Measurements from ENCODE around the gene RAB6B. TPM values are rescaled to one million over a fixed set of nuclear protein-coding genes. Genes with fewer than 3 reads are reported as not detected.

Gene RAB6B
- polyA plus RNA-seq, 1 experiment: 2.2 TPM

DNA sequence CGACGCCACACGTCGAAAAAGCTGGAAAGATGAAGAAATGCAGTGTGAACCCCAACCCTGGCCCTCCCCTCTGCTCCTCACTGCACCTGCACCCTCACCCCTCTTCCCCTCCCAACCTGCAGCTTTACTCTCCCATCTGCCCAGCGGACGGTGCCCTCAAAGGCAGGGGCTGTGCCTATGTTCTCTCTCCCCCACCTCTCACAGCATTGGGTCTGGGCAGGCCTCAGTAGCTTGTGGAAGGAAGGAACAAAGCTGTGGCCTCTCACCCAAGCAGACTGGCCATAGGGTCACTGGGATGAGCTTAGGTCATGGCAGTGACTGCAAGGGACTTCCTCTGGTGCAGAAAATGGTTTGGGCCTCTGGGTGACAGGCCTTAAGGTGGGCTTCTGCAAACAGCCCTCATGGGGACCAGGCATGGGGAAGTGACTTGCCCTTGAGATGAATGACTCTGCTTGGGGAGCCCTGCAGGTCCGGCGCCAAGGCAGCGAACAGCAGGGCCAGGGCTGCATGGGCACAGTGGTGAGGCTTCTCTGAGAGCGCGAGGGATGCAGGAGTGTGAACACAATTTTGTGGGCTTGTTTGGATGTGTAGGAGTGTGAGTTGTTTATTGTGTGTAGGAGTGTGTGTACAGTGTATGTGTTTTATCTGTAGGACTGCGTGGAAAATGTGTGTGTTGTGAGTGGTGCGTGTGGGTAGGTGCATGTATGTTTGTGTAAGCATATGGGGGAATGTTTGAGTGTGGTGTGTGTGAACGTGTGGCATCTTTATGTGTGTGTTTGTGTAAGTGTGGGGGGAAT, 60.9 kb downstream of the RAB6B start:
- Histone ChIP-seq H3K9me3 (ENCODE audit: control insufficient read depth, insufficient read depth, low read length) (no peaks in the 10 kb centered on the region), H3K27me3 (ENCODE audit: control insufficient read depth, insufficient read depth, low read length) (peaks cover 2% of the 10 kb centered on the region), H3K27ac (ENCODE audit: low read depth, low read length) (no peak overlapping the region), H3K4me3 (ENCODE audit: low read depth, low read length) (no peak overlapping the region)
- ChIA-PET CTCF (no interaction called here), POLR2A (no interaction called here)
- DNase-seq (ENCODE audit: low read depth, low spot score): no peak
- TF ChIP-seq, protein P1, sequence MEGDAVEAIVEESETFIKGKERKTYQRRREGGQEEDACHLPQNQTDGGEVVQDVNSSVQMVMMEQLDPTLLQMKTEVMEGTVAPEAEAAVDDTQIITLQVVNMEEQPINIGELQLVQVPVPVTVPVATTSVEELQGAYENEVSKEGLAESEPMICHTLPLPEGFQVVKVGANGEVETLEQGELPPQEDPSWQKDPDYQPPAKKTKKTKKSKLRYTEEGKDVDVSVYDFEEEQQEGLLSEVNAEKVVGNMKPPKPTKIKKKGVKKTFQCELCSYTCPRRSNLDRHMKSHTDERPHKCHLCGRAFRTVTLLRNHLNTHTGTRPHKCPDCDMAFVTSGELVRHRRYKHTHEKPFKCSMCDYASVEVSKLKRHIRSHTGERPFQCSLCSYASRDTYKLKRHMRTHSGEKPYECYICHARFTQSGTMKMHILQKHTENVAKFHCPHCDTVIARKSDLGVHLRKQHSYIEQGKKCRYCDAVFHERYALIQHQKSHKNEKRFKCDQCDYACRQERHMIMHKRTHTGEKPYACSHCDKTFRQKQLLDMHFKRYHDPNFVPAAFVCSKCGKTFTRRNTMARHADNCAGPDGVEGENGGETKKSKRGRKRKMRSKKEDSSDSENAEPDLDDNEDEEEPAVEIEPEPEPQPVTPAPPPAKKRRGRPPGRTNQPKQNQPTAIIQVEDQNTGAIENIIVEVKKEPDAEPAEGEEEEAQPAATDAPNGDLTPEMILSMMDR (IDR thresholded peaks at IDR 0.05; ENCODE audit: low read depth, low read length): no peak

DNA sequence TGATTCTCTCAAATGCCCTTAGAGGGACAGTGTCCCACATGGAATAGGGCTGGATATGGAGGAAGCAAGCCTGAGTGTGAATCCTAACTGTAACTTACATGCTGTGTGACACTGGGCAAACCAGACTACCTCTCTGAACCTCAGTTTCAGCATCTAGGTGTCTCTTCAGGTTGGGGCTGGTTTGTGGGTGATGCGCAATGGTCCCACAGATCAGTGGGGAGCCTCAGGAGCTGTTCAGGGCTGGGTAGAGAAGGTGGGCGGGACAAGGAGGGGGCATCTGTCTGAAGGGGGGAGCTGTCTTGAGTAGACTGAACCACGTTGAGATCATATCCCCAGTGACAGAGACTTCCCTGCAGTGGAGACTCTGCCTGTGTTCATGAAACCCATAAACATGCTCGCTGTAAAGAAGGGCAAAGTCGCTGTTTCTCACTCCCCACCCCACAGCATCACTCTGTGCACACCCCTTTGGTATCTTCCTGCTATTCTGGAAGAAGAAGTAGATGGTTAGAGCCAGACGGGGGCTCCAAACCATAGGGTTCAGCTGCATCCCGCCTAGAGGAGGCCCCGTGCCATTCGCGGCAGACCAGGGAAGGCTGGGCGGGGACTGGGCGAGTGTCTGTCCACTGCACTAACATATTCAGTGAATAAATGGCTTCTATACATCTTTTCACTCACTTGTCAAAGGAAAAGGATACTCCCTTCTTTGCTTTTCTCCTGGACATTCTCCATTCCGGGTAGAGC, 61.6 kb downstream of the RAB6B start:
- H3K9me3 ChIP-seq (ENCODE audit: control insufficient read depth, insufficient read depth, low read length): no peaks in the 10 kb centered on the region
- H3K4me3 ChIP-seq (ENCODE audit: low read depth, low read length): no peak overlapping the region
- ChIA-PET CTCF (no interaction called here), POLR2A (no interaction called here)
- peaks cover 4% of the 10 kb centered on the region for H3K27me3 ChIP-seq (ENCODE audit: control insufficient read depth, insufficient read depth, low read length)
- no peak overlapping the region for H3K27ac ChIP-seq (ENCODE audit: low read depth, low read length)
- no peak for DNase-seq (ENCODE audit: low read depth, low spot score)
- TF ChIP-seq, protein P1 (IDR thresholded peaks at IDR 0.05; ENCODE audit: low read depth, low read length): no peak

DNA sequence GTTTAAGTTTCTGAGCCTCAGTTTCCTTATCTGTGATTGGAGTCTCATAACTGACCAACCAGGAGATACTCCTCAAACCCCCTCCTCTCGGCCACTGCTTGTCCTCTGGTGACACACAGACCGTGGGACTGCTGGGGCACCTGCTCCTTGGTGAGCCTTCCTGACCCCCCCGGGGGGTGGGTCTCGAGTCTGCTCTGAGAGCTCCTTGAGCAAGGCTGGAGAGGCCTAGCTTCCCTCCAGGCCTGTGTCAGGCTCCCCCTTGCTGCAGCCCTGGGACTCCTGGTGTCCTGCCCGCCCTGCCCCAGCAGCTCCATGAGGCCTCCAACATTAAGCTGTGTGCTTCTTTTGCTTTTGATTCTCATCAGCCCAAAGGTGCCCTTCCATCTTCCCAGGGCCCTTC, 62.4 kb downstream of the RAB6B start:
- H3K9me3 ChIP-seq (ENCODE audit: control insufficient read depth, insufficient read depth, low read length): no peaks in the 10 kb centered on the region
- no peak overlapping the region for H3K27ac ChIP-seq (ENCODE audit: low read depth, low read length)
- TF ChIP-seq, protein P1 (IDR thresholded peaks at IDR 0.05; ENCODE audit: low read depth, low read length): no peak
- CTCF ChIA-PET: interaction anchor here (1.4 kb wide), 1 partner anchor 15 kb away, joined by 5 read pairs; no protein-coding TSS in a partner anchor
- POLR2A ChIA-PET: no interaction called here
- no peak for DNase-seq (ENCODE audit: low read depth, low spot score)
- H3K4me3 ChIP-seq (ENCODE audit: low read depth, low read length): no peak overlapping the region
- H3K27me3 ChIP-seq (ENCODE audit: control insufficient read depth, insufficient read depth, low read length): peaks cover 4% of the 10 kb centered on the region

DNA sequence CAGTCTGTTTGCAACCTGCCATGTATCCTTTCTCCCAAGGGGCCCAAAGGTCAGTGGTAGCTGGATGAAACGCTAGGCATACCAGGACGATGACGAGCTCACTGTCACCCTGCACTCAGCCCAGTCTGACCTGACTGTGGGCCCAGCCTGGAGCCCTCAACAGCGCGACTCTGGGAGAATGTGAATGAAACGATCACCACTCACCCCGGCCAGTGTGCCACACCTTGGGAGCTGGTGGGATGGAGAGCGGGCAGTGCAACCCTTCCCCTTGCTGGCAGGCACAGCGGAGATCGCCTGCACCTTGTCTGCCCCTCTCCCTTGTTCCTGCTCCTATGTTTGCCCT, 62.9 kb downstream of the RAB6B start:
- Histone ChIP-seq H3K27ac (ENCODE audit: low read depth, low read length) (no peak overlapping the region), H3K27me3 (ENCODE audit: control insufficient read depth, insufficient read depth, low read length) (peaks cover 4% of the 10 kb centered on the region), H3K9me3 (ENCODE audit: control insufficient read depth, insufficient read depth, low read length) (no peaks in the 10 kb centered on the region), H3K4me3 (ENCODE audit: low read depth, low read length) (no peak overlapping the region)
- TF ChIP-seq, protein P1 (IDR thresholded peaks at IDR 0.05; ENCODE audit: low read depth, low read length): no peak
- POLR2A ChIA-PET: no interaction called here
- CTCF ChIA-PET: interaction anchor here (1.4 kb wide), 1 partner anchor 15 kb away, joined by 5 read pairs; no protein-coding TSS in a partner anchor
- no peak for DNase-seq (ENCODE audit: low read depth, low spot score)
